Fibroblast of skin of scalp (primary cell): ENCODE measurements around the gene CCDC178.

Experiments used
- DNase-seq: peaks from one replicate; pipeline ENCODE4 v3.0.0-alpha.2; 2013

The CCDC178 gene

DNA sequence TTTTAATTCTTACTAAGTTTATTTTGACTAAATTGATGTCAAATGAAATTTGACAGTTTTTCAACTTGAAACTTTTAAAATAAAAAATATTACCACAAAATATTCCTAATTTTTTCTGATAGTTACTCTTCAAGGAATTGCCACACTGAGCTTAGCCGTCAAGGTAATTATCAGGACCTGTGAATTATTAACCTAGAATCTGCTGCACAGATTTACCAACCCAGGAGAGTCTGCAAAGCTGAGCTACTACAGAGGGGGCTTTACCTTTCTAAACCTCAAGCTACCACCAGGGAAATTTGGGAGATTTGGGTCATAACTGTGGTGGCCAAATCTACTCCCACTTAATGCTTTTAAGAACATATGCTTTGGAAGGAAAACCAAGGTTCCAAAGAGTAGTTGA, 324.6 kb downstream of the CCDC178 start:
- no peak for DNase-seq

DNA sequence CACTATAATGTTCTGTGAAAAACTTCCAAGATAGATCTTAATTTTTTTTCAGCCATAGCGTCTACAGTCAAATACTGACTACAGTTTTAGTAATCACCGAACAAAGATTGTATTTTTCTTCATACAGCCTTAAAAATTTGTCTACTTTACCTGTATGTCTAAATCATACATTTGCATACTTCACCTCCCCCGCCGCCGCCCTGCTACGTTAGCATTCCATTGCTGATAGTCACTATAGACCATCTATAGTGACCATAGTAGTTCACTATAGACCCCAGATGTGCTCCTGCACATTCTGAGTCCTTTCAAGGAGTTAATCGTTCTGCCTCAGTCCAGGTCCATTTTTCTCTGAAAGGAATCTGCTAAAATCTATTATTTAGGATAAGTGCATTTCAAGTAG, 325.0 kb downstream of the CCDC178 start:
- DNase-seq = no peak

DNA sequence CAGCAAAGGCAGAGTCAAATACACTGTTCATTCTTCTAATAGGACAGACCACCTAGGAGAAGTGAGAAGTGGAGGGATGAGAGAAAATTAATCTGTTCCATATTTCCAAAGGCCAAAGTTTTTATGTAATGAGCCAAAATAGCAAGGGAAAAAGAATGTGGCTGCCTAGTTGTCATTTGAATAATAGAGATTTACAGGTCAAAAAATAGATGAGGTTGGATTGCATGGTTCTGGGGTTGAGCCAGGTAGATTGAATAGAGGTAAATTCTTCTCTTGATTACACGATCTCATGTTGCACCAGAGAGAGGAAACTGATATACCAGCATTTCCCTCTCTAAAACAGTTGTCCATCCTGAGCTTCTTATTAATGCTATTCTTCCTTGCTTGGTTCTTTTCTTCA, 325.8 kb downstream of the CCDC178 start:
- no peak for DNase-seq

DNA sequence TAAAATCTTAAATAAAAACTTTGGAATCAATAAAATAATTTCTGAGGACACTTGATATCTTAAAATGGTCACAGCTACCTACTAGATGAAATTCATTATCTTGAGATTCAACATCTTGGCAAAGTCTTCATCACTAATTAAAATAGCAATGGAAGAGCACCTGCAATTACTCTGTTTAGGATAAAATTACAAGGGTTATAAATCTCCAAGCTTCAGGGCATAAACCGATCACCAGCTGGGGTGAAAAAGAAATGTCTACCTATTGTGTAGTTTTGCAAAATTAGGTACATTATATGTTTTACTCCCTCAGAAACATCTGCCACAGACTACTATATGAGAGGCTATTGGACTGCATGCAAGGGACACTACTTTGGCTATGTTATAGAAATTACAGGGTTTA, 327.1 kb downstream of the CCDC178 start:
- no peak for DNase-seq

DNA sequence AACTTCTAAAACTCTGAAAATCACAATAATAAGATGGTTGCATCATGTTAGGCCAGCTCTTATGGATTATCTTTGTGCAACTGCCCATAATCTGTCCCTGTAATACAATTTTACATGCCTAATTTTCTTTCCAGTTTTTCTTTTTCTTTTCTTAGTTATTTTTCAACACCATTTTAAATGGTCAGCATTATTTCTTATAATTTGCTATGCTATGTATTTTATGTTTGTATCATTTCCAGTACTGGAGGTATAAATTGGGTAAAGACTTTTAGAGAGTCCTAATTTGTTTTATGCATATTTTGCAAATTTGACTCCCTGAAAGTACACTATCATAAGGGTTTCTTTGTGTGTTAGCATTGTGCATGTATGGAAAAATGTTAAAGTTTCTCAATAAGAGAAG, 333.0 kb downstream of the CCDC178 start:
- DNase-seq = no peak

DNA sequence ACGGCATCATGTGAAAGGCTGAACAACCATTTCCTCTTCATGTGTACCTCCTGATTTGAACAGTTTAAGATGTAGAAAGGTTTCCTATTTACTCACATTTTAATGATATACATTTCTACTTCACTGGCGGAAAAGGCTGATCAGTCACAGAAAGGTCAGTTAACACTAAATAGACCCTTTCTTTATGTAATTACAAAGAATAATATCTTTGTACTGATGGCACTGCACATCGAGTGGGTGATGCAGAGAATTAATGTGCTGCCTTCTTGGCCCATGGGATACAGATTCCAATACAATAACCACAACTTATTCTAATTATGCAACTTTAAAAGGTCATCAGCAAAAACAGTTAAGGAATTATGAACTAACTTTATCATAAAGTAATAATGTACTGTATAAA, 339.2 kb downstream of the CCDC178 start:
- DNase-seq = no peak

DNA sequence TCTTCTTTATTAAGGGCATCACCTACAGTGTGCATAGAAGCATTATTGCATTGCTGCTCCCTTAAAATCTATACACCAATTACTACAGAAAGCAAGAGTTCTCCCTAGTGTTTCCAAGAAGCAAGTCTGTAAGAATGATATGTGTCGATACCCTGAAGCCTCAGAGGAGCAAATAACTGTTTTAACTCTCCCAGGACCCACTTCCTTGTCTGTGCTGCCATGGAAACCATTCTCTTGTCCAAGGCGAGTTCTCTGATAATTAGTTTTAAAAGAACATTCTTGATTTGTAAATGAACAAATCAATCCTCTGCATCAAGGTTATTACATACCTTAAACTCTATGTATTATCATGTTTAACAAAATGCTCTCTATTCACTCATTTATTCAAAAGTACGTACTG, 340.9 kb downstream of the CCDC178 start:
- DNase-seq = no peak

DNA sequence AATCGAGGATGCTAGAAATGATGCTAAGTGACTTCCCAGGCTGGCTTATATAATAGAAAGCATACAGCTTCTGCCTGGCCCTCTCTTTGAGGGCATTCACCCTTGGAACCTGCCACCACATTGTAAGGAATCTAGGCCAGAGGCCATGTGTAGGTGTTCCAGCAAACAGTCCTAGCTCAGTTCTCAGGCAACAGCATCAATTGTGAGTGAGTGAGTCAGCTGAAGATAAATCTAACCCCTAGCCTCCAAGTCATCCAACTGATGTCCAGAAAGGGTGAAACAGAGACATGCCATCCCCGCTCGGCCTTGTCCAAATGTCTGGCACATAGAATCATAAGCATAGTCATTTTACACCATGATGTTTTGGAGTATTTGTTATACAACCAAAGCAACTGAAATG, 343.4 kb downstream of the CCDC178 start:
- DNase-seq = no peak

DNA sequence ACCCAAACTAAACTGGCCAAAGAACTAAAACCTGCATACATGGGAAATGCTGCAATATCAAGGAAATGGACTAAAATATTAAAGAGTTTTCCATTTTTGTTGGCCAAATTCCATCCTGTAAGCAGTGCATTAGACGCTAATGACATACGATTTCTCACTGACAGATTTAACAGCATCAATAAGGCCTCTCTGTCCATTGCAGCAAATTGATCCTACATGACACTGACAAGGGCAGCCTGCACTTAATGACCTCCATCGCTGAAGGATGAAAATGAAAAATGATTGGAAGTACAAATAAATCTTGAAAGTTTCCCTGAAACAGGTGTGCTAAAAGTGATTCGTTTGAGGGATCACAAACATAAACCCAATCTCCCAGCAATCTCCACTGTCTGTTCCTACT, 350.1 kb downstream of the CCDC178 start:
- no peak for DNase-seq

DNA sequence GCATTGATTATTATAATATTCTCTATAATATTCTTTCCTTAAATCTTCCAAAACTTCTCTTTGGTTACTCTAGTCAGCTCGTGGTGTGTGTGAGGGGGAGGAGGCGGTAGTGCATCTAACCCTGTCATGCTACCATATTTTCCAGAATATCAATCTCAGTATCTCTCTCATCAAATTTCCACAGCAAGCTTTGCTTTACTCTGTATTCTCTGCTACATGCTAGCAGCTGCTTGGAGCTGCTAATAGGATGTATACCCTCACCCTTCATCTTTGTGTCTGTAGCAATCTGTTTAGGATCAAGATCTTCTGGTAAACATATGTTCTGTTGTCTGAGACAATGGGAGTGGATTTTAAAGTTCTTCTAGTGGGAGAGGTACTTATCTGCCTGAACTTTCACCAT, 363.9 kb downstream of the CCDC178 start:
- no peak for DNase-seq

DNA sequence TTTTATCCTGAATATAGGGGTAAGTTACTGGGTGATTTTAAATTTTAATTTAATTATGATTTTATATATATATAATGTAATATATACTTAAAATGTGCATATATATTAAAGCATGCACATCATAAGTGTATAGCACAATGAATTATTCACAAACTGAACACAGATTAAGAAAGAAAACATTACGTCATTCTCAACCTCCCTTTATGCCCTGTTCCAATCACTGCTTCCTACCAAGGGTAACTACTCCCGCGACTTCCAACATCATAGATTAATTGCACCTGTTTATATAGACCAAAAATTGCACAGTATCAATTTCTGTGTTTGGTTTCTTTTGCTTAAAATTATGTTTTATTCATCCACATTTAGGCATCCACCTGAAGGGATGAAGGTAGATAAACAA, 366.4 kb downstream of the CCDC178 start:
- no peak for DNase-seq

DNA sequence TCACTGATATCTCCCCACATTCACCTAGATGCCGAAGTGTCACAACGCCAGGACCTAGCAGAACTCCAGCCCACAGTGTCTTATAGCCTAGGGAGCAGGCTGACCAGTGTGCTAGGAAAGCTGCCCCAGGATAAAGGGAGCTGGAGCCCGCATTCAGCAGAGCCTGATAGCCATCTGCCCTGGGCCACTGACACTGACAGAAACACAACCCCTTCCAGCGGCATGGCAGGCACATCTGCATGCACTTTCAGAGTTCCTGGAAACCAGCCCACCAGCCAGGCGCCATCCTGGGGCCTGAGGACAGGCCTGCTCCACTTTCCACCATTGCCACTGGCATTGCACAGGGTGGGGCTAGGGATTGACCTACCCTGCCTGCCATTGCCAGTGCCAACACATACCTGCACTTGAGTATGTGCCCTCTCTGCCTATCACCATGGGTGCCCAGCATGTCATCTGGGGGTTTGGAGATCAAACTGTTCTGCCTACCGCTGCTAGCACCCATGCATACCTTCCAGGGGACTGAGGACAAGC, 377.6 kb downstream of the CCDC178 start:
- DNase-seq = no peak

DNA sequence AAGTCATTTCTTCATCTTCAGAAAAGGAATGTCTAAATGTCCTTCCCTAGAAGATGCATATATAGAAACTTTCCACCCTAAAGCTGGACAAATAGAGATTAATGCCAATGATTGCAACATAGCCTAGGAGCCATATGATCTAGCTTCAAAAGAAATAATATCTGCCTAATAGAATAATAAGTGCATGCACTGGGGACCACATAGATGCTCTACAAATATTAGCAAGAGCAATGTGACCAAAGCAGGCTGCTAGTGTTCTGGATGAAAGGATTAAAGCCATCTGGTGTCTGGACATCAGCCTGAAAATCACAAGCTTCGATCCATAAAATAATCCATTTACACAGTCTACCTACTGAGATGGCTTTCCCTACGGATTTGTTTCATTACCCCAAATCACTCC, 387.6 kb downstream of the CCDC178 start:
- no peak for DNase-seq

DNA sequence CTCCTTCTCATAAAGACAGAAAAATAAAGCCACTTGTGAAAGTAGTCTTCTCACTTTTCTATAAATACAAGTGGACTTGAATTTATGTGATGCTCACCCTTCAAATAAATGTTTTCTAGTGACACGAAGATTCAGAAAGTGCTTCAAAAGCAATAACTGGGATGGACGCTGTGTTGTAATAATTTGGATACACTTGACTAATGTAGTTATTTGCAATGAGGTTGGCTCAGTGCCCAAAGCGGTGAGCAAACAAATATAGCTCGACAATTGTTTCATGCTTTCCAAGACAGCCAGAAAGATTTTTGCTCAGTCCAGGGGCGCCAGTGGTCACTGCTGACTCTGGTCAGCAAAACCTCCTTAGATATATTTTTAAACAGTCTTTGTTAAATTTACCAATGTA, 389.1 kb downstream of the CCDC178 start:
- DNase-seq = no peak

DNA sequence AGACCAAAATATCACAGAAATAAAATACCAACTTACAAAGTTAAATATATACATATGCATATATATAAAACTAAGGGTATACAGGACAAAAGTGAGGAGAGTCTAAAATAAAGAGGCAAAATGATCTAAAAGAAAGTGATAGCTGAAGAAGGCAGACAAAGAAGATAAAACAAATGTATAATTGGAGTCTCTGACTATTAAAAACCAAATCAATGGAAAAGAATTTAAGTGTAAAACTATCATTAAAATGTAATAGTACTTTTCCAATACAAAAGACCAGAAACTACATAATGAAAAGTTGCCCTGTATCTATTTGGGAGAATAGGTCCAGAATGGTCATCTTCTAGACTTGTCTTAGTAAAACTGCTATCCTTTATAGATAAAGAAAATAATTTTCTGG, 400.3 kb downstream of the CCDC178 start:
- no peak for DNase-seq

DNA sequence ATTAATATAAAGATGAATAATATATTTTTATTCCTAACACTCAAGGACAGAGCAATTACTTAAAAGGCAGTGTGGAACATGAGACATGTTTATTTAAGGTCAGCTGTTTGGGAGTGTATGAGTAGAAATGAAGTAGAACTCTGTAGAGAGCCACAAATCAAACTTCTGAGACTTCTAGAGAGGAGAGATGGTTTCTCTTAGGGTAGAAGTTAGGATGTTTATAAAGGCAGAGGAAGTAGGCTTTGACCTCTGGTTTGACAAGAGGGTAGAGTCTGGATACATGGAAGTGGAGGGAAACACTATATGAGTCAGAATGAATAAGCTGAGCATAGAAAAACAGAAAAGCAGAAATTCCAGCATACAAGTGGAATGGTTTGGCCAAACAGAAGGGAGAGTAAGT, 405.6 kb downstream of the CCDC178 start:
- DNase-seq = peak; percentile 28

DNA sequence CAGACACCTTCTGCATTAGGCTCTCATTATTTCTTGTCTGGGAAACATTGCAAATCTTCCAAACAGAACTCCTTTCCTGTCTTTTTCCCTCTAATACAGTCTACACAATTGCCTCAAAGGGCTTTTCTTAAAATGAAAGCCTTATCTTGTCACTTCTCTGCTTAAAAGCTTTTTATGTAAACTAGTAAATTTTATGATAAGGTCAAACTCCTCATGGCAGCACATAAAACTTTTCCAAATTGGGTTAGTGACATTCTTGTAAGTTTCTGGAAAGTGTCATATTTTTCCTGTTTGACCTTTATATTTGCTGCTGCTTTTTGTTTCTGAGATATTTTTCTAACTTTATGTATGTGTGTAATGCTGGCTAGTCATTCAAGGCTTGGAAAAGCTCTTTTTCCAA, 406.3 kb downstream of the CCDC178 start:
- DNase-seq = no peak

DNA sequence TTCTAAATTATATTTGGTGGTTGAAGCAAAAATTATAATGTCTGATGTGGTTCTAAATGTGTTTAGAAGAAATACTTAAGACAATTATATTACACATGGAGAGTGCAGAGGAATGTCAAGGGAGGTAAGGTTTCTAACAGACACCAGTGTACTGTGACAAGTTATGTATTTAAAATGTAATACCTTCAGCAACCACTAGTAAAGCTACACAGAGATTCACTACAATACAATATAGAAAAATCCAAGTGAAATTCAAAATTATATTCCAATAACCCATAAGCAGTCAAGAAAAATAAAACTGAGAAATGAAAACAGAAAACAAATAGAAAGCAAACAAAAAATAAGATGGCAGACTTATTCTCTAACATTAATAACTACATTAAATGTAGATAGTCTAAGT, 418.2 kb downstream of the CCDC178 start:
- no peak for DNase-seq

DNA sequence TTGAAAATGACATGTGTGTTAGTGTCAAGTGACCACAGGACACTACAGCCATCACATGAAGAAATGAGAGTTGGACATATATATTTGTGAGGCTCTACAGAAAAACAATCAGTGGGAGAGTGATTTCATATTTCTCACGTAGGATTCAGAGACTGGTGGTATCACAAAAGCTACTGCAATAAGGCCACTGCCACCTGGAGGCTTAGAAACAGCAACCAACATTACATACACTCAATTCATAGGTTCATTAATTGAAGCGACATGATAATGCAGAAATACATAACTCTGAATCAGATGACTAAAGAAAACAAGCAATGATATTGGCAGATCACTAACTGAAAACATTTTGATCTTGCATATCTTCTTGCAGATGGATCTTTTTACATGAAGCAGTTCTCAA, 419.6 kb downstream of the CCDC178 start:
- no peak for DNase-seq

DNA sequence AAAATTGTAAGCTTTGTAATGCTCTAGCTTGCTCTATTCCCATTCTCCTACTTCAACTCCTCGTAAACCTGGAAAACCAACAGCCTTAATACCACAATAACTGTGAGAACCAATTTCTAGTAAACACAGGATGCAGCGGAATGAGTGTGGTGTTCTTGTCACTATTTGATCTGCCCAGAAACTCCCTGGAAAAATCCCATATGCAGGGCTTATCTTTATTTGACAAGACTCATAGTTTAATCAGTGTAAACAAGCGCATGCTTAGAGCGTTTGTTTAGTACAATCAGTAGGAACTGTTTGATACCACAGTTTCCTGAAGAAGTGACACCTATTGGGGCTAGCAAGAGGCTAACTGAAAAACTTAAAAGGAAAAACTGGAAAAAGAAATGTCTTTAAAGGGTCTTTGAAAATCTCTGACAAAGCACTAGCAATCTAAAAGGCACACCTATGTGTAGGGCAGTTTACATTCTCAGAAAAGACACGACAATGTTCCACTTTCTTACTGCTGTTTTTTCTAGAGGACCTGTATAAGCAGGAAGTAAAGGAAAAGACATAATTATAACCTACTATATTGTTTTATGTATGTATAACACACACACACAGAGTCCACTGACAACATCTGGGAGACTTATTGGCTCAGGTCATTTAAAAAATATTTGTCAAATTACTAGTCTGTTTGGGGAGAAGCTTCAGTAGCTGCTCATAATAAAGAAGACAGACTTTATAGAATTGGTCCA, 426.3 kb downstream of the CCDC178 start:
- no peak for DNase-seq

DNA sequence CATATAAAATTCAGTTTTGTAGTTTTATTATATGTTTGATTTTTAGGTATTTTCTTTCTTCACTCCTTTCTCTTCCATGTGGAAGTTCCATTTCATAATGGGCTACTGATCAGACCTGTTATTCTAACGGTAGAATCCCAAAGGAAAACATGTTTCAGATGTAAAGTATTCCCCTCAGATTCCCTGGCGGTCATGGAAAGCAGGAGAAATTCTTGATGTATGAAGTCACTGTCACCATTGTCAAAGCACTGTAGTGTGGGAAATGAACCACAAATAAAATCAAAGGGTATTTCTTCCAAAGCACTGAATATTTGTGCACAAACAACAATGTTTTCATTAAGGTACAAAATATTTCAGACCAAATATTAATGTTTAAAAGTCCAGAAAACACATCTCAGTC, 430.4 kb downstream of the CCDC178 start:
- peak; percentile 72 for DNase-seq

DNA sequence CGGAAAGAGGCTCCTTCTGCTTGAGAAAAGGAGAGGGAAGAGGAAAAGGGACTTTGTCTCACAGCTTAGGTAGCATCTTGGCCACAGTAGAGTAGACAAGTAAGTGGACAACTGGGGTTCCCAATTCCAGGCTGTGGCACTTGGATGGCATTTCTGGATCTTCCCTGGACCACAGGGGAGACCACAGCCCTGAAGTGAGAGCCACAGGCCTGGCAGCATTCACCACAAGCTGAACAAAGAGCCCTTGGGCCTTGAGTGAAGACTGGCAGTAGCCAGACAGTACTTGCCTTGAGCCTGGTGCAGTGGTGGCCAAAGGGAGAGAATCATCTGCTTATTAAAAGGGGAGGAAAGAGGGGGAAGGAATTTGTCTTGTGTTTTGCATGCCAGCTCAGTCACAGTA, 441.6 kb downstream of the CCDC178 start:
- DNase-seq = no peak

DNA sequence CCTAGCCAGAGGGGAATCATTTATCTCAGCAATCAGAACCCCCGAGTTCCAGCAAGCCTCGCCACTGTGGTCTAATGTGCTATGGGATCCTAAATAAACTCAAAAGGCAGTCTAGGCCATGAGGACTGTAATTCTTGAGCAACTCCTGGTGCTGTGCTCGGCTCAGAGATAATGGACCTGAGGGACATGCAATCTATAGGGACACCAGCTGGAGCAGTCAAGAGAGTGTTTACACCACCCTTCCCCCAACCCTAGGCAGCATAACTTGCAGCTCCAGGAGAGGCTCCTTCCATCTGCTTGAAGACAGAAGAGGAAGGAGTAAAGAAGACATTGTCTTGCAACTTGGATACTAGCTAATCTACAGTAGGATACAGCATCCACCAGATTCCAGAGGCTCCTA, 442.2 kb downstream of the CCDC178 start:
- no peak for DNase-seq

DNA sequence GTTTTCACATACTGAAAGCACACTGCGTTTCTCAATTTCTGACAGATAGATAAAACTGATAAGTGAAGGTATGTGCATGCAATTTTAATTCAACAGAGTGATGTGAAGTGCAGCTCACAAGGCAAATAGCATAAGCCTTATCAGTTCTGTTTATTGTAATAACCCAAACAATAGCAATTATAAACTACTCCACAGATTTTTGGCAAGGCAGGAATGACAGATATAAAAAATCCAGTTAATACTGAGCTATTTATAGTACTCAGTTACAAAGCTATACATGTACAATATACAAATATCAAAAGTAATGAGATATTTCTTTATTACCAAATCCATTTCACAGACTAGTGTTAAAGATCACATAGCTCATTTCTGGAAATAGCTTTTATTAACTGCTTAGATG, 456.8 kb downstream of the CCDC178 start:
- no peak for DNase-seq

DNA sequence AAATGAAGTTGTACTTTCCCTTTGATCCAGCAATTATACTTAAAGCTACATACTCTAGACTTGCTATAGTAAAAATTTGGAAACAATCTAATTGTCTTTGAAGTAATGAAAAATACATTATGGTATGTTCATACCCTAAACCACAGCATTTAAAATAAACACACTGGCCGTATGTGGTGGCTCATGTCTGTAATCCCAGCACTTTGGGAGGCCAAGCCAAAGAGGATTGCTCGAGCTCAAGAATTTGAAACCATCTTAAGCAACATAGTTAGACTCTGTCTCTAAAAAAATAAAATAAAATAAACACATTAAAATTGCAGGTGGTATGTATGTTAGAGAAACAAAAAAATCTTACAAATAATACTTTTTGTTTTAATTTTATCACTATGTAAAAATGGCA, 459.6 kb downstream of the CCDC178 start:
- DNase-seq = peak; percentile 72
